KBM-7 (cell line): ENCODE measurements around the gene RELN.

Experiments
- DNase-seq: peaks from one replicate; pipeline ENCODE4 v3.0.0-alpha.2; 2015
- in situ Hi-C: fragments of 300-500 bp; cut with MboI; formaldehyde crosslinking; loops from 2 replicates; pipeline ENCODE4 v1.14.3; 2020; ENCODE audit warnings: low sequenced_read_pairs, low pct_unique_long_range_greater_than_20kb, mixed read lengths

Gene RELN

GRCh38 chr7:103636153-103636552 is 353.3 kb downstream of the RELN start:
- in situ Hi-C loops, result no loop called here
- DNase-seq, result no peak

- in situ Hi-C loops, result no loop called here
- DNase-seq, result no peak
Measured at GRCh38 chr7:103632972-103633371, 356.5 kb downstream of the RELN start.

GRCh38 chr7:103632005-103632639 is 357.3 kb downstream of the RELN start:
- in situ Hi-C loops, result no loop called here
- no peak for DNase-seq

GRCh38 chr7:103630318-103630717 is 359.1 kb downstream of the RELN start:
- DNase-seq, result no peak
- in situ Hi-C loops, result no loop called here

- in situ Hi-C loops, result no loop called here
- no peak for DNase-seq
Measured at GRCh38 chr7:103628742-103629141, 360.7 kb downstream of the RELN start.

GRCh38 chr7:103626776-103627175 is 362.7 kb downstream of the RELN start:
- in situ Hi-C loops, result no loop called here
- DNase-seq, result no peak

- in situ Hi-C loops, result no loop called here
- no peak for DNase-seq
Measured at GRCh38 chr7:103622274-103622673, 367.2 kb downstream of the RELN start.

GRCh38 chr7:103613655-103614642 is 375.5 kb downstream of the RELN start:
- in situ Hi-C loops, result no loop called here
- no peak for DNase-seq

GRCh38 chr7:103609778-103610177 is 379.7 kb downstream of the RELN start:
- in situ Hi-C loops, result no loop called here
- no peak for DNase-seq

- no peak for DNase-seq
- in situ Hi-C loops, result no loop called here
Measured at GRCh38 chr7:103605640-103606039, 383.8 kb downstream of the RELN start.

- in situ Hi-C loops, result no loop called here
- no peak for DNase-seq
Measured at GRCh38 chr7:103598326-103598905, 391.0 kb downstream of the RELN start.

GRCh38 chr7:103597606-103598005 is 391.9 kb downstream of the RELN start:
- DNase-seq, result no peak
- in situ Hi-C loops, result no loop called here

GRCh38 chr7:103594186-103594585 is 395.3 kb downstream of the RELN start:
- DNase-seq, result no peak
- in situ Hi-C loops, result no loop called here

GRCh38 chr7:103593691-103594090 is 395.8 kb downstream of the RELN start:
- DNase-seq, result no peak
- in situ Hi-C loops, result no loop called here

- DNase-seq, result no peak
- in situ Hi-C loops, result no loop called here
Measured at GRCh38 chr7:103592844-103593243, 396.6 kb downstream of the RELN start.

GRCh38 chr7:103592187-103592586 is 397.3 kb downstream of the RELN start:
- in situ Hi-C loops, result no loop called here
- no peak for DNase-seq

GRCh38 chr7:103580031-103580430 is 409.4 kb downstream of the RELN start:
- in situ Hi-C loops, result no loop called here
- DNase-seq, result no peak

GRCh38 chr7:103577059-103577458 is 412.4 kb downstream of the RELN start:
- in situ Hi-C loops, result no loop called here

GRCh38 chr7:103576641-103577040 is 412.8 kb downstream of the RELN start:
- in situ Hi-C loops, result no loop called here
- no peak for DNase-seq

More at GRCh38 chr7:103577059-103577458, 412.4 kb downstream of the RELN start:
- no peak for DNase-seq

- in situ Hi-C loops, result no loop called here
- no peak for DNase-seq
Measured at GRCh38 chr7:103574576-103574975, 414.9 kb downstream of the RELN start.
